HG02798 (cell line): ENCODE data around the gene NUAK2.
A peak's percentile ranks its signal among the peaks of the same experiment; 100 is the strongest.

Source experiments
- ATAC-seq: cut with Tn5 transposase; IDR thresholded peaks from one replicate; pipeline ENCODE4 v1.9.1; 2021; ENCODE audit warnings: mild to moderate bottlenecking; ENCODE audit not compliant: unreplicated experiment, poor library complexity

NUAK2 gene

DNA sequence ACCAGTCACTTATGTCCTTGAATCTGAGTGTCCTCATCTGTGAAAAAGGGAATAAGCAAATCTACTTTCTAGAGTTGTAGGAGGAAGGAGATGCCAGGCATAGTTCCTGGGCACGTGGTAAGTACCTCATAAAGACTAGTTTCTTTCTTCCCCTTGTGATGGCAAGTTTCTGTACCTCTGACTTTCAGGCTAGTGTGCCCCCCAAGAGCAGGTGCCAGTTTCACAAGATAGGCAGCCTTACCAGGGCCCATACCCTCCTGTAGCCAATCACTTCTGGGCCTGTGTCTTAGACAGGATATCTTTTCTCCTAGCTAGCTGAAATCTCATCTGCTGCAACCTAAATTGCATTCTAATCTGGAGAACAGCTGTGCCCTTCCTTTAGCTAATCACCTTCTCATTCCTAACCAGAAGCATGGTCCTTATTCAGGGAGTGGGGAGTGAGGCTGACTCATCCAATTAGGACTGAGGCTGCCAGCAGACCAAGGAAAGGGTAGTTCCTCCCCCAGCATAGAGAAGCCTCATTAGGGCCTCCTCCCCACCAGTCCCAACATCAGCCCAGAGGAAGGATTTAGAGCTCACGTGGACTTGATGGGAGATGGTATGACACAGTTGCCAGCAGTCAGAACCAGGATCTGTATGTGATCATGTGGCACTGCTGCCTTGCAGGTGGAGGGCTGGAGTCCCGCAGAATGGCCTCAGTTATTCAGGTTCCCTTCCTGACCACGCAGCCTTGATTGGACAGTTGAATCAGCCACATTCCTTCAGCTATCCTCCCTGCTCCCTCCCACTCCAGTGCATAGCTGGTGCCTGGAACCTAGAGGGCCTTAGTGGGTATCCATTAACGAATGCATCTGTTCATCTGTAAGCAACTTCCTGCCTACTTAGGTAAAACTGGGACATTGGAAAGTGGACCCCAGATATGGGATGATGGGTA is 27.3 kb upstream of the NUAK2 start:
- no peak for ATAC-seq

GRCh38 chr1:205346956-205347574 is 25.5 kb upstream of the NUAK2 start:
- no peak for ATAC-seq

- ATAC-seq: no peak
Observed at GRCh38 chr1:205345761-205346160, 24.2 kb upstream of the NUAK2 start.

DNA sequence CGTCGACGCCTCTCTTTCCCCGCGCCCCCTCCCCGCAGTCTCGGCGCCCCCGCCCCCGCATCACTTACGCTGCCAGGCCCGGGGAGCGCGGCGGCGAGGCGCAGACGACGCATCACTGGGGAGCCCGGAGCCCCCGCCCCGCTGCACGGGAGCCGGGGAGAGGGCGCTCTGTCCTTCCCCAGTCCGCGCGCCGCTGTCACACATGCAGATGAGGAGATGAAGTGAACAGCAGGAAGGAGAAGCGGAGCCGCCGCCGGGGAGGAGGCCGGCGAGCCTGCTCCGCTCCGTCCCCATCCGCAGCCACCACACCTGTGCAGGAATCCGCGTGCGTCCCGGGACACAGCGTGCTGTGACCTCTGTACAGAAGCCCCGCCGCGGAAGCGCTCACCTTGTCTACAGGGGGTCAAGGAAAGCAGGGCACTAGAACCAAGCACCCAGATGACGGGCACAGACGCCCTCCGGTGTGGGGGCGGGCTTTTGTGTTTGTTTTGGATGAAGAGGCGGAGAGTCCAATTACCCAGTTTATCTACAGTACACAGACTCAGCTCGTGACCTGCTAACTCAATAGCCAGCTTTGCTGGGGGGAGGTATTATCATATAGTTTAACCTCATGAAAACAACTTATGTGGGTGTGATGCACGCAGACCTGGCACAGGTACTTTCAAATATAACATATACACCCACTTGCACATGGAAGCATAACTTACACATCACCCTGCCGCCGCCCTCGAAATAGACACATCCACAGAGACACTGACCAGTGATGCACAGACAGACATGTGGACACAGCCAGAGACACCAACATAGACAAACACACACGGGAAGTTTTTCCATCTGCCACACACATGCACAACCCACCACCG is 22.8 kb upstream of the NUAK2 start:
- no peak for ATAC-seq

DNA sequence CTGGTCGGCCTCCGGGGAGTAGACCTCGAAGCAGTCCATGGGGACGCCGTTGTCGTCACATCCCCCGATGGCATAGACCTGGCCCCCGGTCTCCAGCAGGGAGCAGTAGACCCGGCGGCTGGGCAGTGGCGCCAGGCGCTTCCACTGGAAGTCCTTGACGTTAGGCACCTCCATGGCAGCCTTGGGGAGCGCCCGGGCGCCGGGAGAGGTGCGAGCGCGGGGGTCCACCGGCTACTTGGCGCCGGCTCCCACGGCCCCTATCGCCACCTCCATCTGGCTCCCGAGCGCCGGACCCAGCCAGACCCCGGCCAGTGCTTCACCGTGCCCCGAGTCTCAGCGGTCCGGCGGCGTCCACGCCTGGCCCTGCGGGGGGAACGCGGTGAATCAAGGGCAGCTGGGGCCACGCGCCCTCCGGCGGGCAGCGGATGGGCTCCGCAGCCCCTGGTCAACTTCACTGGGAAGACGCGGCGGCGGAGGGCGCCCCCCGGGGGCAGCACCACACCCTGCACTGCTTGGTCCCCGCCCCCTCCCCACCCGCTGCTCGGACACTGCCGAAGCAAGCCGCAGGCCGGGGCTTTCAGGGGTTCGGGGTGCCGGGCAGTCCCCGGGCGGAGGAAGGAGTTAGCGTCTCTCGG is 22.0 kb upstream of the NUAK2 start:
- no peak for ATAC-seq

GRCh38 chr1:205342986-205343385 is 21.4 kb upstream of the NUAK2 start:
- ATAC-seq: no peak

GRCh38 chr1:205340676-205341075 is 19.1 kb upstream of the NUAK2 start:
- no peak for ATAC-seq

DNA sequence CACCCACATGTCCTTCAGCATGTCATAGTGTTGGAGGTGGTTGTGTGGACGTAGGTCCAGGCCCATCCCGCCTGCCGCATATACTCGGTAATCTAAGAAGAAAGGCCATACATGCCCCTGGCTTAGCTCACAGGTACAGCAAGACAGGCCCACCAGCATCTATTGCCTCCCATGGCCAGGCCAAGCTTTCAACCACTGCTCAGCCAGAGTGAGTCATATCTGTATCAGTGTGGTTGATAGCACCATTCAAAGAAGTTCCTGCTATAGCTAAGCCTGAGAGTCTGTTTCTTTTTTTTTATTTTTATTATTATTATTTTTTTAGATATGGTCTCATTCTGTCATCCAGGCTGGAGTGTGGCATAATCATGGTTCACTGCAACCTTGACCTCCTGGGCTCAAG is 18.2 kb upstream of the NUAK2 start:
- peak; percentile 84 for ATAC-seq

GRCh38 chr1:205339197-205339702 is 17.7 kb upstream of the NUAK2 start:
- peak; percentile 5 for ATAC-seq

DNA sequence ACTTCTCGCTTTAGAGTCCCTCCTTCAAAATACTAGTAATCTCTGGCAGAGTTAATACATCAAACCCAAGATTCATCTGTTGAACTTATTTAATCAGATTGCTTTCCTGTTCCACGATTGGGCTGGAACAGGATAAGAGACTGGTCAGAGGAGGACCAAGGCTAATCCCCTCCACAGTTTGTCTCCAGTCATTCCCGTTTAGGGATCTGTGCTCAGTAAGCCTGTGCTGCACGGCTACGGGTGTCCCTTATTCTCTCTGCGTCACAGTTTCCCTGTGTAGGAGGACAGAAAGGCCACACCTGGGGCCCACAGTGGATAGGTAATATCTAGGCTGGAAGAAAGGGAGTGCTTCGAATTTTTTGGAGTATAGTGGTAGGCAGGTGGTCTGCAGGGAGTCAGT is 16.5 kb upstream of the NUAK2 start:
- ATAC-seq: no peak

- ATAC-seq: no peak
Observed at GRCh38 chr1:205337481-205337880, 15.9 kb upstream of the NUAK2 start.

DNA sequence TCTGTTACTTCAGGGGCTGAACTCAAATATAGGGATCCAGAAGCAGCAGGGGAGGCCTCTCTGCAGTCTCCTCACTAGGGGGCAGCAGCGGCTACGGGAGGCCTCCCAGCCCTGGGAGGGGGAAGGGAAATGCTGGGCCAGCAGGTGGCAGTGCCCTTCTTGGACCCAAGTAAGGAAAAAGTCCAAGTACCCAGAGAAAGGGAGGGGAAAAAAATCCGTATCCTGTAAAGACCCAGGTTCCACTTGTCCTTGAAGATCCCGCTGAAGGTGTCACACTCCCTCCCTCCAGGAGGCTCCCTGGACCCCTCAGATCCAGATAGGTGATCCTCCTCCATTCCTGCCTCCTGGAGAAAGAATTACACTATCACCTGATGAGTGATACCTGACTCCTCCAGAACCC is 14.1 kb upstream of the NUAK2 start:
- no peak for ATAC-seq

DNA sequence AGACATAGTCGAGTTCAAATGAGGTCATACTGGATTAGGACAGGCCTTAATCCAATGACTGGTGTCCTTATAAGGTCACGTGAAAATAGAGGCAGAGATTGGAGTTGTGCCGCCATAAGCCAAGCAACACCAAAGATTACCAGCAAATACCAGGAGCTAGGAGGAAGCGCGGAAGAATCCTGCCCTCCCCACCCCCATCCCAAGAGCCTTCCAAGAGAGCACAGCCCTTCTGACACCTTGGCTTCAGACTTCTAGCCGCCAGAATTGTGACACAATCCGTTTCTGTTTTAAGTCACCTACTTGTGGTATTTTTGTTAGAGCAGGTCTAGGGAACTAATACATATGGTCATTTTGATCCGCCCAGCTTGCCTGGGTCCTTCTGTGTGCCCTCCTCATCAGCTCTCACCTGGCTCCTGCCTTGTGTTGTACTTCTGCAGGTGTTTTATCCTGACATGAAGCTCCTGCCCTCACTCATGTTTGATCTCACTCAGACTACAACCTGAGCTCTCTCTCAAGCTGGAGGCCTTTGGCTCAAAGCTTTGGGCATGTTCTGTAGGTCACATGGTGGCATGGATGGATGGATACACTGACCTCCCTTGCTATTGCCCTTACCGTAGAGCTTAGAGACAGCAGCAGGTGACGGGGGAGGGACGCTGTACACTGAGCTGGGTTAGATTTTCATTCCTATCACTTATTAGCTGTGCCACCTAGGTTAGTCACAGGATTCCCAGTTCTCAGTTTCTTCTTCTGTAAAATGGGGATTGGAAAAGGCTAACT is 10.7 kb upstream of the NUAK2 start:
- ATAC-seq: no peak

DNA sequence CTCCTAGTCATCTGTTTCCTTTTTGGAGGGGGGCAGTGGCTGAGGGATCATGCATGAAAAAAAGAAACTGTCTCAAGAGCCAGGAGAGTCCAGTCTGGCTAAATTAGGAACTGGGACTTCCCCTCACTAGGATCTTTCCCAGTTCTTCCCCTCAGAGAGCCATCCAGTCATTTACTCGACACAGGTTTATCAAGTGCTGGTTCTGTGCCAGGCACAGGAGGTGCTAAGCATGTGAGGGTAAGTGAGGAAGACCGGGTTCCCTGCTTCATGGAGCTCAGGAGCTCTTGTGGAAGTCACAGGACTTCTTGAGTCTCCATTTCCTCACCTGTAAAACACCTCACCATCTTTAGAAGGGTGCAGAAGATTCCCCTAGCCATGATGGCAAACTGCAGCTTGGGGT is 8.6 kb upstream of the NUAK2 start:
- ATAC-seq: no peak

- ATAC-seq: no peak
Observed at GRCh38 chr1:205329719-205330118, 8.2 kb upstream of the NUAK2 start.

DNA sequence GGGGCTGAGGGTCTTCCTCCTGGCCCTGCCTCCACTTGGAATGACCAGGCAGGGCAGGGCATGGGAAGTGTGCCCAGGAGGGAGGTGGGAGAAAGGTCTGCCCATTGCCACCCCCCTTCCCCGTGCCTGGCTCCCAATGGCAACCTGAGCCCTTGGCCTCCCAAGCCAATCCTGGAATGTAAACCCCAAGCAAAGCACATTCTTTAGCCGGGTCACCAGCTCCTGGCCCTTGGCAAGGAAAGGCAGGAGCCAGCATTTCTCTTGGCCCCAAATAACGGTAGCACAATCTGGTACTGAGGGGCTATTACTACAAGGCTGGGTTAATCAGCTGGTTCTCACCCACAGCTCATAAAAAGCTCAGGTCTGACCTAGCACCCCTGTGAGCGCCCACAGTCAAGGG is 6.9 kb upstream of the NUAK2 start:
- ATAC-seq: no peak

- no peak for ATAC-seq
Observed at GRCh38 chr1:205326812-205327466, 5.4 kb upstream of the NUAK2 start.

DNA sequence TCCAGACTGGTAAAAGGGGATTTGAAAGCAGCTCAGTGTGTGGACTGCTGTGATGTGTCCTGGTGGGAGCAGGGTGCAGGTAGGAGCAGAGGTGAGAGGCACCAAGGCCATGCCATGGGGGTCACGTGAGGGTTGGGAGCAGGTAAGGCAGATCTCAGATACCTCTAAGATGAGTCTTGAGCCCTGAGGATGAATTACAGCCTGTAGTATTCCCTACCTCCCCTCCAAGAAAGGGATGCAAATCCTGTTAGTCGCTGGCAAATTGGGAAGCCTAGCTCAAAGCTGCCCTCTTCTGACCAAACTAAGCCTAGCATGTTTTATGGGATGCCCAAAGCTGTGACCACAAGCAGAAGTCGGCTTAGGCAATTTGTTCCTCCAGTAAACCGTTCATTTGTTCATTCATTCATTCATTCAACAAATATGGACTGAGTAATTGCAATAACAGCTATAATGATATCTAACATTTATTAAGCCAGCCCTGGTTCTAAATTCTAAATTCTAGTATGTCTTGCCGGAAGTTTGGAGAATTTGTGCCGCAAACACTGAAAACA is 3.9 kb upstream of the NUAK2 start:
- no peak for ATAC-seq

DNA sequence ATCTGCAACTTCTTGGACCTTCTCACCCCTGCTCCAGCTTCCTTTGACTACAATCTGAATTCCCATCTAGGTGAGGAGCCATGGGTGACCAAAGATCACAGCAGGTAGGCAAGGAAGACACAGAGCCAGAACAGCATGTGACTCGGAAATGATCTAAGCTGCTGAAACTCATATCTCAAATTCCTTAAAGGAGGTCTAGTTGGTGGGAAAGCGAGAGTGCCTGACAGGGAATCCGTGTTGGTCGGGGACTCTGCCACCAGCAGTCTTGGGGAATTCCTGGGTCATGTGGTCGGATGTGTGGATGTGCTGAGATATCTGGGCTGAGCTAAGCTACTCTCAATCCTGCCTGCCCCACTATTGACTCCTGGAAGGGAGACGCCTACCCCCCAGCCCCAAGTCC is 3.2 kb upstream of the NUAK2 start:
- no peak for ATAC-seq
